ENCODE results near the gene CTSE.

CTSE gene

DNA sequence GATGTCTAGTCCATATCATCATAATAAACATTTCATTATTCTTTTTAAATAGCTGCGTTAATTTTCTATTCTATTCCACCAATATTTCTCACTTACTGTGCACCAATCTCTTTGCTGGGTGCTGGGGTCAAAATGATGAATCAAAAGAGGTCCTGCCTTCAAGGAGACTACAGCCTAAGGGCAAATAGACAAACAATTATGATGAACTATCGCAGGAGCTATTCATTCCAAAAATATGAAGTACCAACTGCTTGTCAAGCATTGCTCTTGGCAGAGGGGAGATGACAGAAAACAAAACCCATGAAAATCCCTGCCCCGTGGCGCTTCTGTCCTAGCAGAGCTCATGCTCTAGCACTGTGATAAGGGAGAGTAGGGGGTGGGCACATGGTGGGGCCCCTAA lies 51.6 kb downstream of the CTSE start:
- TF ChIP-seq, protein P1, sequence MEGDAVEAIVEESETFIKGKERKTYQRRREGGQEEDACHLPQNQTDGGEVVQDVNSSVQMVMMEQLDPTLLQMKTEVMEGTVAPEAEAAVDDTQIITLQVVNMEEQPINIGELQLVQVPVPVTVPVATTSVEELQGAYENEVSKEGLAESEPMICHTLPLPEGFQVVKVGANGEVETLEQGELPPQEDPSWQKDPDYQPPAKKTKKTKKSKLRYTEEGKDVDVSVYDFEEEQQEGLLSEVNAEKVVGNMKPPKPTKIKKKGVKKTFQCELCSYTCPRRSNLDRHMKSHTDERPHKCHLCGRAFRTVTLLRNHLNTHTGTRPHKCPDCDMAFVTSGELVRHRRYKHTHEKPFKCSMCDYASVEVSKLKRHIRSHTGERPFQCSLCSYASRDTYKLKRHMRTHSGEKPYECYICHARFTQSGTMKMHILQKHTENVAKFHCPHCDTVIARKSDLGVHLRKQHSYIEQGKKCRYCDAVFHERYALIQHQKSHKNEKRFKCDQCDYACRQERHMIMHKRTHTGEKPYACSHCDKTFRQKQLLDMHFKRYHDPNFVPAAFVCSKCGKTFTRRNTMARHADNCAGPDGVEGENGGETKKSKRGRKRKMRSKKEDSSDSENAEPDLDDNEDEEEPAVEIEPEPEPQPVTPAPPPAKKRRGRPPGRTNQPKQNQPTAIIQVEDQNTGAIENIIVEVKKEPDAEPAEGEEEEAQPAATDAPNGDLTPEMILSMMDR (IDR thresholded peaks at IDR 0.05), result no peak
- TF ChIP-seq ZFX (IDR thresholded peaks at IDR 0.05; ENCODE audit: borderline replicate concordance), result no peak
- no peak overlapping the region for H3K27ac ChIP-seq

DNA sequence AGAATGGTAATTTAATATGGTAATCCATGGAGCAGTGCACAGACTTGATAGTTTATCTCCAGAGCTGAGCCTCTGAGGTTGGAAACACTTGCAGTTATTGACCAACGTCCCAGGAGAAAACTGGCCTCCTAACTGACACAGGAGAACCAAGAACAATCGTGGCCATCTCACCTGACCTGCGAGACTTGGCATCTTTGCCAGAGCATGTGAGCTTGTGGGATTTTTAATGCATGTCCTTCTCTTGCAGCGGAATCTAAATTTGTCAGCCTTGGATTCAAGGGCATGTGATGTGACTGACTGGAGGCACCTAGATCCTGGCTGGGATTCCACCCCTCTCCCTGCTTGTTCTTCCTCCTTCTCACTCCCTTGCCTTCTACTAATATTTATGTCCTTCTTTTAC lies 52.6 kb downstream of the CTSE start:
- no peak overlapping the region for H3K27ac ChIP-seq
- no peak for TF ChIP-seq ZFX (IDR thresholded peaks at IDR 0.05; ENCODE audit: borderline replicate concordance)
- TF ChIP-seq, protein P1 (IDR thresholded peaks at IDR 0.05), result no peak

DNA sequence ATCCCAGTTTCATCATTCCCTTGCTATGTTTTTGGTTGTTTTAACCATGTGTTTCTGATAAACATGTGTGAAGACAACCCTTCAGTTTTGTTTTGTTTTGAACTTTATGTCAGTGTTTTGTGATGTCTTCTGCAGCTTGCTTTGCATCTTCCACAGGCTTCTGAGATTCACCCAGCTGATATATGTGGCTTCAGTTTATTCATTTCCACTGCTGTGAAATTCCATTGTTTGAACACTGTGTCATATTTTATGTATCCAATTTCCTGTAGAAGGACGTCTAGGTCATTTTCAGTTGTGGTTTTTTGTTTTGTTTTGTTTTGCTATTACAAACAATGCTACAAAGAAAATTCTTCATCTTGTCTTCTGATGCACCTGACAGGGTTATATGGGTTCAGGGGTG lies 53.2 kb downstream of the CTSE start:
- no peak overlapping the region for H3K27ac ChIP-seq
- TF ChIP-seq, protein P1 (IDR thresholded peaks at IDR 0.05), result no peak
- no peak for TF ChIP-seq ZFX (IDR thresholded peaks at IDR 0.05; ENCODE audit: borderline replicate concordance)

DNA sequence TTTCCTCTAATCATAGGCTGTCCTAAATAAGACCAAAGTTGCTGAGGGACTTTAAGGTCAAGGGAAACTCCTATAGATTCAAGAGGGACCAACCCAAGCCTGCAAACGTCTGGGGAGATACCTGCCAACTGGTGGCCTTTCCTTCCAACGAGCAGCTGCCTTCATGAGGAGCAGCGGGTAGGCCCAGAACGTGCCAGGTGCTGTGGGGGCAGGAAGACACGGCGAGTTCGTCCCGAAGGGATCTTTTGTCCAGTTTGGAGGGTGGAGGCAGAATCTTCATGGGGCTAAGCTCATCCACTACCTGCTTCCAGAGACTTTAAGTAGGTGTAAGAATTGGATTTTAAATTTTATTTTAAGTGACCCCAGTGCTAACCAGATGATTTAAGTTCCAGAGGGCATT lies 54.5 kb downstream of the CTSE start:
- no peak overlapping the region for H3K27ac ChIP-seq
- TF ChIP-seq, protein P1 (IDR thresholded peaks at IDR 0.05), result no peak
- TF ChIP-seq ZFX (IDR thresholded peaks at IDR 0.05; ENCODE audit: borderline replicate concordance), result no peak

DNA sequence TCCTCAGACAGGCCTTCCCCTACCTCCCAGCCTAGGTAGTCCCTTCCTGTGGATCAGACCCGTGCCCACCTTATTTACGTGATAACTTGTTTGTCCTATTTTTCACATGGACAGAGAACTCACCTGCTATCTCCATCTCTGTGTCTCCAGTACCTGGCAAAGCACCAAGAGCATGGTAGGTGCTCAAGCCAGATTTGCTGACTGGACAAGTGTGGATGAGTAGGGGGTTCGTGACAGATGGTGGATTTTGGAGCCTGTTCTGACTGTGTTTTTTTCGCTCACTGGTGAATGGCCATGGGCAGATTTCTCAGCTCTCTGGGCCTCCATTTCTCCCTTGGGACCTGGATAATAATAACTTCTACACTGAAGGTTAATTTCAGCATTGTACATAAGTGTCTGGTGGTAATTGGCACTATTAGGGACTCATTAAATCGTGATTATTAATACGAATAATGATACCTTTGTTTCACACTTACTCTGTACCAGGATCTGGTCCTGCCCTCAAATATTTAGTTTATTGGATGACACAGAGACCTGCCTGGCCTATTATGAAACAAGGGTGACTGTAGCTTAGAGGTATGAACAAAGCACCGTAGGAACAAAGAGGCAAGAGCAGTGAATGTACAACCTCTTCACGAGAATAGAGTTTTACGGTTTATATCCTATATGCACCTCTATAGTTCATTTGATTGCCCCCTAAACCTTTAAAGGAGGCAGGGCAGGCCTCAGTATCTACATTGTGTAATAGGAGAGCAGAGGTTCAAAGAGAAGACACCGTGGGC lies 56.0 kb downstream of the CTSE start:
- TF ChIP-seq, protein P1 (IDR thresholded peaks at IDR 0.05), result no peak
- TF ChIP-seq ZFX (IDR thresholded peaks at IDR 0.05; ENCODE audit: borderline replicate concordance), result no peak
- no peak overlapping the region for H3K27ac ChIP-seq

DNA sequence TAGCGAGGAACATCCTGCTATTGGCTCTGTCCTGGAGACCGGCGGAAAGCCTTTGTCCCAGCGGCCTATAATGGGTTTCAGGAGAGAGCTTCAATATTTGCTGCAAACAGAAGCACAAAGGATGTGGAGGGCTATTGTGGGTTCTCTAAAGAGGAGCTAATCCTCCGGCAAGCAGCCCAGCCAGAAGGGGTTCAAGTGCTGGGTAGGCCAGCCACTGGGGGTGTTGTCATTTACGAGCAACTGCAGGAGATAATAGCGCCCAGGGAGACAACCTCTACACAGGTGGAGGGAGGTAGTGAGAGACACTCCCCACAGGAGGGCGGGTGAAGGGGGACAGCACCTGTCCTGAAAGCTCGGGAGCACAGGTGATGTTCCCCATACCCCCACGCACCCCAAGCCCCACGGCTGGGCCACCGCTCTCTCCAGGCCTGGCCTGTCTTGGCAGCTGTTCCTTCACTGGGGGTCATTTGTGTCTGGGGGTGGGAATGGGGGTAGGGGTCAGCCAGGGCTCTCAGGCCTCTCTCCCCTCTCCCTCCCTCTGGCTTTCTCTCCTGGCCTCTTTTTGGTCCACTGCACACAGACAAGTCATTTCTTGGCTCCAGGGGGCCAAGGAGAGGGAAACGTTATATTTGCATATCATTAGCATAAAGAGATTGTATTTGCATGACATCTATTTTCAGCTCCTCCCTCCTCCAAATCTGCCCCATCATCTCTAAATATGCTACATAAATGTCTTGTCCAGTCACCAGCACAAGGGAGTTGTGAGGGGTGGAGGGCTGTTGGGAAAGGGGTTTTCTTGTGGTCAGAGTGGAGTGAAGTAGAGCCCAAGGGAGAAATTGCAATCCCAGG lies 58.4 kb downstream of the CTSE start:
- no peak for TF ChIP-seq ZFX (IDR thresholded peaks at IDR 0.05; ENCODE audit: borderline replicate concordance)
- TF ChIP-seq, protein P1 (IDR thresholded peaks at IDR 0.05), result no peak
- no peak overlapping the region for H3K27ac ChIP-seq

Measured in 22Rv1 (cell line).